ENCODE results near the gene GET3. TPM values are rescaled to one million over a fixed set of nuclear protein-coding genes. Genes with fewer than 3 reads are reported as not detected.
A peak's percentile ranks its signal among the peaks of the same experiment; 100 is the strongest.

Gene GET3
- total and polyA plus RNA-seq, 2 of the 13 experiments (the other 11 are each of a cell fraction or from before 2014, with no cell fraction given), result 57.7 to 59.4 TPM

DNA sequence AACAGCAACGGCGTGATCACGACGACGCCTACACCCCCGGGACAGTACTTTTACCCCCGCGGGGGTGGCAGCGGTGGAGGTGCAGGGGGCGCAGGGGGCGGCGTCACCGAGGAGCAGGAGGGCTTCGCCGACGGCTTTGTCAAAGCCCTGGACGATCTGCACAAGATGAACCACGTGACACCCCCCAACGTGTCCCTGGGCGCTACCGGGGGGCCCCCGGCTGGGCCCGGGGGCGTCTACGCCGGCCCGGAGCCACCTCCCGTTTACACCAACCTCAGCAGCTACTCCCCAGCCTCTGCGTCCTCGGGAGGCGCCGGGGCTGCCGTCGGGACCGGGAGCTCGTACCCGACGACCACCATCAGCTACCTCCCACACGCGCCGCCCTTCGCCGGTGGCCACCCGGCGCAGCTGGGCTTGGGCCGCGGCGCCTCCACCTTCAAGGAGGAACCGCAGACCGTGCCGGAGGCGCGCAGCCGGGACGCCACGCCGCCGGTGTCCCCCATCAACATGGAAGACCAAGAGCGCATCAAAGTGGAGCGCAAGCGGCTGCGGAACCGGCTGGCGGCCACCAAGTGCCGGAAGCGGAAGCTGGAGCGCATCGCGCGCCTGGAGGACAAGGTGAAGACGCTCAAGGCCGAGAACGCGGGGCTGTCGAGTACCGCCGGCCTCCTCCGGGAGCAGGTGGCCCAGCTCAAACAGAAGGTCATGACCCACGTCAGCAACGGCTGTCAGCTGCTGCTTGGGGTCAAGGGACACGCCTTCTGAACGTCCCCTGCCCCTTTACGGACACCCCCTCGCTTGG, 55.0 kb downstream of the GET3 start (continued):
- TF ChIP-seq, protein P1, sequence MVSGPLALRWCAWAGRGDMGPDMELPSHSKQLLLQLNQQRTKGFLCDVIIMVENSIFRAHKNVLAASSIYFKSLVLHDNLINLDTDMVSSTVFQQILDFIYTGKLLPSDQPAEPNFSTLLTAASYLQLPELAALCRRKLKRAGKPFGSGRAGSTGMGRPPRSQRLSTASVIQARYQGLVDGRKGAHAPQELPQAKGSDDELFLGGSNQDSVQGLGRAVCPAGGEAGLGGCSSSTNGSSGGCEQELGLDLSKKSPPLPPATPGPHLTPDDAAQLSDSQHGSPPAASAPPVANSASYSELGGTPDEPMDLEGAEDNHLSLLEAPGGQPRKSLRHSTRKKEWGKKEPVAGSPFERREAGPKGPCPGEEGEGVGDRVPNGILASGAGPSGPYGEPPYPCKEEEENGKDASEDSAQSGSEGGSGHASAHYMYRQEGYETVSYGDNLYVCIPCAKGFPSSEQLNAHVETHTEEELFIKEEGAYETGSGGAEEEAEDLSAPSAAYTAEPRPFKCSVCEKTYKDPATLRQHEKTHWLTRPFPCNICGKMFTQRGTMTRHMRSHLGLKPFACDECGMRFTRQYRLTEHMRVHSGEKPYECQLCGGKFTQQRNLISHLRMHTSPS (CRISPR knock-in tag; IDR thresholded peaks at IDR 0.05; ENCODE audit: low read depth), result no peak; the same call in 1 of the 2 replicates
- TF ChIP-seq, protein P2, sequence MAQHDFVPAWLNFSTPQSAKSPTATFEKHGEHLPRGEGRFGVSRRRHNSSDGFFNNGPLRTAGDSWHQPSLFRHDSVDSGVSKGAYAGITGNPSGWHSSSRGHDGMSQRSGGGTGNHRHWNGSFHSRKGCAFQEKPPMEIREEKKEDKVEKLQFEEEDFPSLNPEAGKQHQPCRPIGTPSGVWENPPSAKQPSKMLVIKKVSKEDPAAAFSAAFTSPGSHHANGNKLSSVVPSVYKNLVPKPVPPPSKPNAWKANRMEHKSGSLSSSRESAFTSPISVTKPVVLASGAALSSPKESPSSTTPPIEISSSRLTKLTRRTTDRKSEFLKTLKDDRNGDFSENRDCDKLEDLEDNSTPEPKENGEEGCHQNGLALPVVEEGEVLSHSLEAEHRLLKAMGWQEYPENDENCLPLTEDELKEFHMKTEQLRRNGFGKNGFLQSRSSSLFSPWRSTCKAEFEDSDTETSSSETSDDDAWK (CRISPR knock-in tag; IDR thresholded peaks at IDR 0.05), result no peak
- peak; percentile 58 for TF ChIP-seq CCDC6 (CRISPR knock-in tag; IDR thresholded peaks at IDR 0.05)
- no peak for TF ChIP-seq ARNTL (CRISPR knock-in tag; IDR thresholded peaks at IDR 0.05)
- 0 out of 2 replicates have a peak, but pooled peaks have one; percentile 74 for TF ChIP-seq SNAPC2 (CRISPR knock-in tag; IDR thresholded peaks at IDR 0.05)
- peak; percentile 77 for TF ChIP-seq ZNF746 (CRISPR knock-in tag; IDR thresholded peaks at IDR 0.05)
- TF ChIP-seq ZNF3 (CRISPR knock-in tag; IDR thresholded peaks at IDR 0.05), result no peak
- TF ChIP-seq, protein P3, sequence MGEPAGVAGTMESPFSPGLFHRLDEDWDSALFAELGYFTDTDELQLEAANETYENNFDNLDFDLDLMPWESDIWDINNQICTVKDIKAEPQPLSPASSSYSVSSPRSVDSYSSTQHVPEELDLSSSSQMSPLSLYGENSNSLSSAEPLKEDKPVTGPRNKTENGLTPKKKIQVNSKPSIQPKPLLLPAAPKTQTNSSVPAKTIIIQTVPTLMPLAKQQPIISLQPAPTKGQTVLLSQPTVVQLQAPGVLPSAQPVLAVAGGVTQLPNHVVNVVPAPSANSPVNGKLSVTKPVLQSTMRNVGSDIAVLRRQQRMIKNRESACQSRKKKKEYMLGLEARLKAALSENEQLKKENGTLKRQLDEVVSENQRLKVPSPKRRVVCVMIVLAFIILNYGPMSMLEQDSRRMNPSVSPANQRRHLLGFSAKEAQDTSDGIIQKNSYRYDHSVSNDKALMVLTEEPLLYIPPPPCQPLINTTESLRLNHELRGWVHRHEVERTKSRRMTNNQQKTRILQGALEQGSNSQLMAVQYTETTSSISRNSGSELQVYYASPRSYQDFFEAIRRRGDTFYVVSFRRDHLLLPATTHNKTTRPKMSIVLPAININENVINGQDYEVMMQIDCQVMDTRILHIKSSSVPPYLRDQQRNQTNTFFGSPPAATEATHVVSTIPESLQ (CRISPR knock-in tag; conservative IDR thresholded peaks at IDR 0.05), result no peak
- no peak; the same call in 1 of the 2 replicates for TF ChIP-seq YEATS2 (CRISPR knock-in tag; IDR thresholded peaks at IDR 0.05; ENCODE audit: borderline replicate concordance)
- TF ChIP-seq, protein P4, sequence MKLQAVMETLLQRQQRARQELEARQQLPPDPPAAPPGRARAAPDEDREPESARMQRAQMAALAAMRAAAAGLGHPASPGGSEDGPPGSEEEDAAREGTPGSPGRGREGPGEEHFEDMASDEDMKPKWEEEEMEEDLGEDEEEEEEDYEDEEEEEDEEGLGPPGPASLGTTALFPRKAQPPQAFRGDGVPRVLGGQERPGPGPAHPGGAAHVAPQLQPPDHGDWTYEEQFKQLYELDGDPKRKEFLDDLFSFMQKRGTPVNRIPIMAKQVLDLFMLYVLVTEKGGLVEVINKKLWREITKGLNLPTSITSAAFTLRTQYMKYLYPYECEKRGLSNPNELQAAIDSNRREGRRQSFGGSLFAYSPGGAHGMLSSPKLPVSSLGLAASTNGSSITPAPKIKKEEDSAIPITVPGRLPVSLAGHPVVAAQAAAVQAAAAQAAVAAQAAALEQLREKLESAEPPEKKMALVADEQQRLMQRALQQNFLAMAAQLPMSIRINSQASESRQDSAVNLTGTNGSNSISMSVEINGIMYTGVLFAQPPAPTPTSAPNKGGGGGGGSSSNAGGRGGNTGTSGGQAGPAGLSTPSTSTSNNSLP (IDR thresholded peaks at IDR 0.05; ENCODE audit: low read depth, low read length), result no peak
- TF ChIP-seq REPIN1 (CRISPR knock-in tag; IDR thresholded peaks at IDR 0.05; ENCODE audit: borderline replicate concordance, low read depth), result peak; percentile 38; the same call in 1 of the 2 replicates
- no peak for TF ChIP-seq RBM22 (optimal IDR thresholded peaks at IDR 0.05; ENCODE audit: low read length)
- TF ChIP-seq JDP2 (CRISPR knock-in tag; IDR thresholded peaks at IDR 0.05; ENCODE audit: borderline replicate concordance), result no peak
- TF ChIP-seq, protein P5, sequence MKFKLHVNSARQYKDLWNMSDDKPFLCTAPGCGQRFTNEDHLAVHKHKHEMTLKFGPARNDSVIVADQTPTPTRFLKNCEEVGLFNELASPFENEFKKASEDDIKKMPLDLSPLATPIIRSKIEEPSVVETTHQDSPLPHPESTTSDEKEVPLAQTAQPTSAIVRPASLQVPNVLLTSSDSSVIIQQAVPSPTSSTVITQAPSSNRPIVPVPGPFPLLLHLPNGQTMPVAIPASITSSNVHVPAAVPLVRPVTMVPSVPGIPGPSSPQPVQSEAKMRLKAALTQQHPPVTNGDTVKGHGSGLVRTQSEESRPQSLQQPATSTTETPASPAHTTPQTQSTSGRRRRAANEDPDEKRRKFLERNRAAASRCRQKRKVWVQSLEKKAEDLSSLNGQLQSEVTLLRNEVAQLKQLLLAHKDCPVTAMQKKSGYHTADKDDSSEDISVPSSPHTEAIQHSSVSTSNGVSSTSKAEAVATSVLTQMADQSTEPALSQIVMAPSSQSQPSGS (CRISPR knock-in tag; IDR thresholded peaks at IDR 0.05), result no peak
- TF ChIP-seq CEBPG (CRISPR knock-in tag; IDR thresholded peaks at IDR 0.05), result no peak
- TF ChIP-seq, protein P6, sequence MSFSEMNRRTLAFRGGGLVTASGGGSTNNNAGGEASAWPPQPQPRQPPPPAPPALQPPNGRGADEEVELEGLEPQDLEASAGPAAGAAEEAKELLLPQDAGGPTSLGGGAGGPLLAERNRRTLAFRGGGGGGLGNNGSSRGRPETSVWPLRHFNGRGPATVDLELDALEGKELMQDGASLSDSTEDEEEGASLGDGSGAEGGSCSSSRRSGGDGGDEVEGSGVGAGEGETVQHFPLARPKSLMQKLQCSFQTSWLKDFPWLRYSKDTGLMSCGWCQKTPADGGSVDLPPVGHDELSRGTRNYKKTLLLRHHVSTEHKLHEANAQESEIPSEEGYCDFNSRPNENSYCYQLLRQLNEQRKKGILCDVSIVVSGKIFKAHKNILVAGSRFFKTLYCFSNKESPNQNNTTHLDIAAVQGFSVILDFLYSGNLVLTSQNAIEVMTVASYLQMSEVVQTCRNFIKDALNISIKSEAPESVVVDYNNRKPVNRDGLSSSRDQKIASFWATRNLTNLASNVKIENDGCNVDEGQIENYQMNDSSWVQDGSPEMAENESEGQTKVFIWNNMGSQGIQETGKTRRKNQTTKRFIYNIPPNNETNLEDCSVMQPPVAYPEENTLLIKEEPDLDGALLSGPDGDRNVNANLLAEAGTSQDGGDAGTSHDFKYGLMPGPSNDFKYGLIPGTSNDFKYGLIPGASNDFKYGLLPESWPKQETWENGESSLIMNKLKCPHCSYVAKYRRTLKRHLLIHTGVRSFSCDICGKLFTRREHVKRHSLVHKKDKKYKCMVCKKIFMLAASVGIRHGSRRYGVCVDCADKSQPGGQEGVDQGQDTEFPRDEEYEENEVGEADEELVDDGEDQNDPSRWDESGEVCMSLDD (CRISPR knock-in tag; IDR thresholded peaks at IDR 0.05; ENCODE audit: borderline replicate concordance), result no peak; the same call in 1 of the 2 replicates
- TF ChIP-seq MEF2D (CRISPR knock-in tag; IDR thresholded peaks at IDR 0.05), result peak; percentile 62; the same call in 1 of the 2 replicates
- TF ChIP-seq SRY (CRISPR knock-in tag; IDR thresholded peaks at IDR 0.05), result no peak; the same call in none of the 2 replicates

Measured in HepG2 (cell line).